ENCODE measurements around the gene GRIN2A.

Gene GRIN2A

DNA sequence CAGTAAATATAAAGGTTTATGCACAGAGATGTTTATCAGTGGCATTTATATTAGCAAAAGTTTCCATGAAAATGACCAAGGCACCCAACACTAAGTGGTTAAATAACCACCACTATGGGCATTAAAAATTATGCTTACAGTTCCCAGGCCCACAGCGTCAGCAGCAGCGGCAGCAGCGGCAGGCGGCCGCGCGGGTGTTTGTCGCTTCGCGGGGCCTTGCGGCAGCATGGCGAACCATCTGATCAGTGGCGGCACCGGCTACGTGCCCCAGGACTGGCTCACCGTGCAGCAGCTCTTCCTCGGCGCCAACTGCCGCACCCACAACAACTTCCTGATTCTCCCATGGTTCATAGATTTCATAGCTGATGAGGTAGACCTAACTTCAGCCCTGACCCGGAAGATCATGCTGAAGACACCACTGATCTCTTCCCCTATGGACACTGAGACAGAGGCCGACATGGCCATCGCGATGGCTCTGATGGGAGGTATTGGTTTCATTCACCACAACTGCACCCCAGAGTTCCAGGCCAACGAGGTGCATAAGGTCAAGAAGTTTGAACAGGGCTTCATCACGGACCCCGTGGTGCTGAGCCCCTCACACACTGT is 71.0 kb downstream of the GRIN2A start:
- Mint-ChIP-seq H3K4me1 (ENCODE audit: low read depth) (no peaks in the 10 kb centered on the region), H3K27ac (no peak overlapping the region), H3K9me3 (no peaks in the 10 kb centered on the region)

DNA sequence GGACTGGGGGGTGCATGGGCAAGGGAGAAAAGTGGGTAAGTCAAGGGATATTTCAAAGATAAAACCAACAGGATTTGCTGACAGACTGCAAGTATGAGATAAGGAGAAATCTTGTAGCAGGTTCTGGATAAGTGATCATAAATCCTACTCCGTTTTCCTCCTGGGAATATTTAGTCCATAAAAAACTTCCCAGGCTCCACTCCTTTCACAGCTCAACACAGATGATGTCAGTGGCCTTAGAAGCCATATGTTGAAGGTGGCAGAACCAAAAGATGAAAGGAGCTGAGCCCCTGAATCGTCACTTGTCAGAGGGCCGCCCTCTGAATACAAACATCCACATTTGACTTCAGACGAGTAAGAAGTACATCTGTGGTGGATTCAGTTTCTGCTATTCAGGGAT is 71.7 kb downstream of the GRIN2A start:
- intact Hi-C loops (cut with micrococcal nuclease): no loop called here
- Mint-ChIP-seq H3K4me3 (no peak overlapping the region), H3K27ac (no peak overlapping the region), H3K27me3 (no peaks in the 10 kb centered on the region), H3K9me3 (no peaks in the 10 kb centered on the region), H3K4me1 (ENCODE audit: low read depth) (no peaks in the 10 kb centered on the region), H3K36me3 (ENCODE audit: low read depth) (no peaks in the 10 kb centered on the region)

More for the DNA sequence above, 71.0 kb downstream of the GRIN2A start:
- intact Hi-C loops (cut with micrococcal nuclease): no loop called here
- Mint-ChIP-seq H3K27me3 (no peaks in the 10 kb centered on the region), H3K36me3 (ENCODE audit: low read depth) (no peaks in the 10 kb centered on the region), H3K4me3 (no peak overlapping the region)

DNA sequence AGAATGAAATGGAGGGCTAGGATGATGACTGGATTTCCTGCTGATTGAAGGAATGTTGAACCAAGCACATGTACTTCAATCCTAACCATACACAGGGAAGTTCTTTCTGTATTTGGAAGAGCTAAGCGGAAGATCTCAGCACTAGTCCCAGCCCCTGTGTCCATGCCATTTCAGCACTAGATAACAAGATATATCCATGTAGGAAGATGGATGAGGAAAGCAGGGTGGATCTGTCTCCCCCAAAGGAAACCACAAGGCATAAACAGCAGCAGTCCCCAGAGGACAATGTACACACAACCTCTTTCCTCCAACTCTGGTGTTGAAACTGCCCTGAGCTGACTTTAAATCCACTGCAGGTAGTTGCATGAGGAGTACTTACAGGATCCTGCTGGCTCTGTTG is 75.1 kb downstream of the GRIN2A start:
- Mint-ChIP-seq H3K27me3 (no peaks in the 10 kb centered on the region), H3K27ac (no peak overlapping the region), H3K36me3 (ENCODE audit: low read depth) (no peaks in the 10 kb centered on the region), H3K4me3 (no peak overlapping the region), H3K4me1 (ENCODE audit: low read depth) (no peaks in the 10 kb centered on the region), H3K9me3 (peaks cover 8% of the 10 kb centered on the region)
- intact Hi-C loops (cut with micrococcal nuclease): no loop called here

DNA sequence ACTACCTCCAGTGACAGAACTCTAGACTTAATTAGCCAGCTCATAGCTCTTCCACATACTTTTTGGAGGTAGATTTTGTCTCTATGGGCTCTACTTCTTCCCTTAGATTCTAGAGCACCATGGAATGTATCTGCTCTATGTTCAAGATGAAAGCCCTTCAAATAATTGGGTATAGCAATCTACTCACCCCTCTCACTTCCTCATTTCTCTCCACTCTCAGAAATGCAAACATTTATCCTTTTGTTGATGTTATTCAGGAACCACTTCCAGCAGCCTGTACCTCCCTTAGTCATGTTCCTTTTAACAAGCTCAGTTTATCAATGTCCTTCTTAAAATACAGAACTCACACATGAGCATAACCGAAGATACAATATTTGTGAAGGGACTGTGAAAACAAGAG is 78.5 kb downstream of the GRIN2A start:
- intact Hi-C loops (cut with micrococcal nuclease): no loop called here
- H3K9me3 Mint-ChIP-seq: peaks cover 17% of the 10 kb centered on the region
- no peak overlapping the region for H3K27ac Mint-ChIP-seq
- H3K36me3 Mint-ChIP-seq (ENCODE audit: low read depth): no peaks in the 10 kb centered on the region
- H3K27me3 Mint-ChIP-seq: no peaks in the 10 kb centered on the region
- no peak overlapping the region for H3K4me3 Mint-ChIP-seq
- no peaks in the 10 kb centered on the region for H3K4me1 Mint-ChIP-seq (ENCODE audit: low read depth)

DNA sequence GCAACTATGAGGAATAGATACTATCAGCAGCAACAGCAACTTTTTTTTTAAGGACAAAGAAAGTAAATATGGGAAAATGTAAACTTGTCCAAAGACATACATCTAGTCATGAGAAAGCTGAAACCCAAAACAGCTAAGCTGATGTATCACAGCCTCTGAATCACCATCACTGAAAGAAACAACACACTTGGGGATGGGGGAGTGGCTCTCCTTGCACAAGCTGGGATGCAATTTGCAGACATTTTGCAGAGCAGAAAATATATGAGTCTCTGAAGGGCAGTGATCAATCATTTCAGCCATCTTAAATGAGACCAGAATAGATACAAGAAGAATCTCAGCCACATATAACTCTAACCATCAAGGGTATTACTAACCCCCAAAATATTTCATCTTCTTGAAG is 79.1 kb downstream of the GRIN2A start:
- no peak overlapping the region for H3K4me3 Mint-ChIP-seq
- no peaks in the 10 kb centered on the region for H3K36me3 Mint-ChIP-seq (ENCODE audit: low read depth)
- no peak overlapping the region for H3K27ac Mint-ChIP-seq
- H3K27me3 Mint-ChIP-seq: no peaks in the 10 kb centered on the region
- H3K9me3 Mint-ChIP-seq: peaks cover 17% of the 10 kb centered on the region
- intact Hi-C loops (cut with micrococcal nuclease): no loop called here
- H3K4me1 Mint-ChIP-seq (ENCODE audit: low read depth): no peaks in the 10 kb centered on the region

DNA sequence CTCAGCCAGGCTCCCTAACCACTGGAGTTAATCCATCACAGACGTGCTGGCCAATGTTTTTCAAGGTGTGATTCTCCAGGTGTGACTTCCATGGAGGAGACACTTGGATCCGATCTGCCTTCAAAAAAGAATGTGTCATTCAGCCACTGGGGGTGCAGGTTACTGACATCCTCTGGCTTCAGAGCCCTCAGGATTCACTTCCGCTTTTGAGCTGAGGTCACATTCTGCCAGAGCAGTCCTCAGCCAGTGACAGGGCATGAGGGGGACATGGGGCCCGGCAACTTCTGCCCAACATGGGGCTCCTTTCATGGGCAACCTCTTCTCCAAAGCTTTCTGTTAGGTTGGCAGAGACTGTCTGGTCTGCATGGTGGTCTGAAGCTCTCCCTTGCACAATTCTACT is 81.4 kb downstream of the GRIN2A start:
- H3K9me3 Mint-ChIP-seq: peaks cover 17% of the 10 kb centered on the region
- intact Hi-C loops (cut with micrococcal nuclease): no loop called here
- H3K4me1 Mint-ChIP-seq (ENCODE audit: low read depth): no peaks in the 10 kb centered on the region
- no peaks in the 10 kb centered on the region for H3K36me3 Mint-ChIP-seq (ENCODE audit: low read depth)
- H3K27me3 Mint-ChIP-seq: no peaks in the 10 kb centered on the region
- no peak overlapping the region for H3K4me3 Mint-ChIP-seq
- H3K27ac Mint-ChIP-seq: no peak overlapping the region

DNA sequence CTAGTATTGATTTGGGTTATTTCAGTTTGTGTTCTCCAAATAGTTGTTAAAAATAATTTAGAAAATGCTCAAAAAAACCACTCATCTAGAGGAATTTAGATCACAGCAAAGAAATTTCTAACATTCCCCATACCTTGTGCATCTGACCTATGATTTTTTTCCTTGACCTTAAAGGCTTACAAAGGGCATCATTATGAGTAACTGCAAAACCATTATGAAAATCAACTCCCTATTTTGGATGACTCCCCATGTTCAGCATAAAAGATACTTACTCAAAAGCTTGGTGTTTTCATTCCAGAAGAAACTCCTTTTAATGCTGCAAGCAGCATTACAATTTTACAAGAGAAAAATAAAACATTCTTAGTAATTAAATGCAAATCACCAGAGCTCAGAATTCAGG is 83.2 kb downstream of the GRIN2A start:
- no peaks in the 10 kb centered on the region for H3K4me1 Mint-ChIP-seq (ENCODE audit: low read depth)
- intact Hi-C loops (cut with micrococcal nuclease): no loop called here
- H3K4me3 Mint-ChIP-seq: no peak overlapping the region
- no peak overlapping the region for H3K27ac Mint-ChIP-seq
- H3K27me3 Mint-ChIP-seq: no peaks in the 10 kb centered on the region
- H3K36me3 Mint-ChIP-seq (ENCODE audit: low read depth): no peaks in the 10 kb centered on the region
- peaks cover 17% of the 10 kb centered on the region for H3K9me3 Mint-ChIP-seq

DNA sequence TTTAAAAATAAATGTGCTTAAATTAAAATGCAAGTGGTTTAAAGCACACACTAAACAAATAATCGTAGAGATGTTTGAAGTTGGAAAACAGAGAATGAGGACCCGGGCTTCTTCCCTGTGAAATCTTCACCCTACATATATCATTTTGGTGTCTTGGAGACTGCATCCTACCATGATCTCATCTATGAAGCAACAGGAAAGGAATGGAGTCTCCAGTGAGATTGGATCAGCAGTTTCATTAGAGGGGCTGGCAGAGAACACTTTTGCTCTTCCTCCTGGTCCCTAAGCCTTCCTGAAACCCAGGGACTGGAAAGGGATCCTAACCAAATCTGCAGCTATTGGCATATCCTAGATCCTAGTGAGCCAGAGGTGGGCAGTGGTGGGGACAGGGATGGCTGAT is 85.0 kb downstream of the GRIN2A start:
- no peaks in the 10 kb centered on the region for H3K36me3 Mint-ChIP-seq (ENCODE audit: low read depth)
- H3K4me1 Mint-ChIP-seq (ENCODE audit: low read depth): no peaks in the 10 kb centered on the region
- H3K4me3 Mint-ChIP-seq: no peak overlapping the region
- intact Hi-C loops (cut with micrococcal nuclease): no loop called here
- H3K27me3 Mint-ChIP-seq: no peaks in the 10 kb centered on the region
- H3K9me3 Mint-ChIP-seq: peaks cover 11% of the 10 kb centered on the region
- H3K27ac Mint-ChIP-seq: no peak overlapping the region

DNA sequence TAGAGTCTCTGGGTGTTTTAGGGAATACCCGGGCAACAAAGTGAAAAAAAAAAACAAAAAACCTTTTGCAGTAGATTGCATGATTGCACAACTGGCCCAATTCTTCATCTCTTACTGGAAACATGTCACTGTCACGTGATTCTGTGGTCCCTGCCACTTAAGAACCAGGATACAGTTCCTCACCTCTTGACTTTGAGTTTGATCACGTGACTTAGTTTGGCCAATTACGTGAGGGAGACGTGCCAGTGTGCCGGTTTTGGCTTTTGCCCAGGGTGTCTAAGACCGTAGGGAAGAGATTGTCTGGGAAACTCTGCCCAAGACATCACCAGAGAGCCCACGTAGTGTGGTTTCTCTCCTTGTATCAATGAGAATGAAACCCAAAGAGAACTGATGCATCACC is 88.7 kb downstream of the GRIN2A start:
- Mint-ChIP-seq H3K36me3 (ENCODE audit: low read depth) (no peaks in the 10 kb centered on the region), H3K27ac (no peak overlapping the region), H3K4me3 (no peak overlapping the region), H3K4me1 (ENCODE audit: low read depth) (no peaks in the 10 kb centered on the region), H3K27me3 (no peaks in the 10 kb centered on the region), H3K9me3 (no peaks in the 10 kb centered on the region)
- intact Hi-C loops (cut with micrococcal nuclease): no loop called here

DNA sequence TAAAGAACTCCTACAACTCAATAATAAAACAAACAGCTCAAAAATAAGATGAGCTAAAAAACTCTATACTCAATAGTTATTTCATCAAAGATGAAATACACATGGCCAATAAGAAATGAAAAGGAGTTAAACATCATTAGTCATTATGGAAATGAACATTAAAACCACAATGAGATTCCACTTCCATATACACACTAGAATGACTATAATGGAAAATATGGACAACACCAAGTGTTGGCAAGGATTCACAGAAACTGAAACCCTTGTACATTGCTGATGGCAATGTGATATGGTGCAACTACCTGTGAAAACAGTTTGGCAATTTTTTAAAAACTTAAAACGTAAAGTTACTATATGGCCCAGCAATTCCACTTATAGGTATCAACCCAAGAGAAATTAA is 91.4 kb downstream of the GRIN2A start:
- Mint-ChIP-seq H3K4me3 (no peak overlapping the region), H3K27ac (no peak overlapping the region), H3K27me3 (no peaks in the 10 kb centered on the region), H3K9me3 (no peaks in the 10 kb centered on the region), H3K4me1 (ENCODE audit: low read depth) (no peaks in the 10 kb centered on the region), H3K36me3 (ENCODE audit: low read depth) (no peaks in the 10 kb centered on the region)
- intact Hi-C loops (cut with micrococcal nuclease): no loop called here

DNA sequence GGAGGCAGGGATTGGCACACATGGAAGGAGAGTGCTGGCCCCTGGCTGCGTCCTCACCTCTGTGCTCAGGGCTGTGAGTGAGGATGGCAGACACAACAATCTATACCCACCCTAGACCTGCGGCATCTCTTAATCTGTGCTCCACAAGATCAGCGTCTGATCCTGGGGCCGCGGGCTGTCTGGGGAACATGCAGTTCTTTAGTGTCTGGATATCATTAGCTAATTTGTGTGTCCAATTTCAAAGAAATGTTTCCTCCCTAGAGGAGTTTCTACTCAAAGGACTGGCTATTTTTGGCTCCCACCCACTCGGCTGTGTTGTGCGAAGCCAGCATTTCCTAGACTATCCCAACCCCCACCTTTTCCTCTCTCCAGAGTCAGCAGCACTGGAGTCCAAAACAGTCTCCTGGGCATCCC is 93.8 kb downstream of the GRIN2A start:
- no peaks in the 10 kb centered on the region for H3K36me3 Mint-ChIP-seq (ENCODE audit: low read depth)
- H3K27me3 Mint-ChIP-seq: no peaks in the 10 kb centered on the region
- H3K9me3 Mint-ChIP-seq: no peaks in the 10 kb centered on the region
- no peak overlapping the region for H3K4me3 Mint-ChIP-seq
- intact Hi-C loops (cut with micrococcal nuclease): no loop called here
- H3K27ac Mint-ChIP-seq: no peak overlapping the region
- H3K4me1 Mint-ChIP-seq (ENCODE audit: low read depth): no peaks in the 10 kb centered on the region

DNA sequence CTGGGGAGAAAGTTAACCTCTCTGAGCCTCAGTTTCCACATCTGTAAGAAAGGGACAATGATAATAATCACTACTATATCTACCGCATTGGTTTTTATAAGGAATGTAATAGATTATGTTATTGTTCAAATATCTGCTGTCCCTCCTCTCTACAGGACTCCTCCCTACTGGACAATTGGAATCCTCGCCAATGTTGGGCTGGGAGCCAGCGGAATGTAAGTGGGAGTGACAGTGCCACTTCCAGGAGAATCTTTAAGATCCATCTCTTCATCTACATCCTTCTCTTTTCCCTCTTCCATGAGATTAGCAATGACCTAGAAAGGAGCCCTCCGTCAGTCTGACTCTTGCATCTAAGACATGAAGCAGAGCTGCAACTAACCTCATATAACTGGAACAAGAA is 95.1 kb downstream of the GRIN2A start:
- H3K27ac Mint-ChIP-seq: no peak overlapping the region
- no peak overlapping the region for H3K4me3 Mint-ChIP-seq
- H3K9me3 Mint-ChIP-seq: no peaks in the 10 kb centered on the region
- no peaks in the 10 kb centered on the region for H3K27me3 Mint-ChIP-seq
- intact Hi-C loops (cut with micrococcal nuclease): no loop called here
- H3K4me1 Mint-ChIP-seq (ENCODE audit: low read depth): no peaks in the 10 kb centered on the region
- H3K36me3 Mint-ChIP-seq (ENCODE audit: low read depth): no peaks in the 10 kb centered on the region

DNA sequence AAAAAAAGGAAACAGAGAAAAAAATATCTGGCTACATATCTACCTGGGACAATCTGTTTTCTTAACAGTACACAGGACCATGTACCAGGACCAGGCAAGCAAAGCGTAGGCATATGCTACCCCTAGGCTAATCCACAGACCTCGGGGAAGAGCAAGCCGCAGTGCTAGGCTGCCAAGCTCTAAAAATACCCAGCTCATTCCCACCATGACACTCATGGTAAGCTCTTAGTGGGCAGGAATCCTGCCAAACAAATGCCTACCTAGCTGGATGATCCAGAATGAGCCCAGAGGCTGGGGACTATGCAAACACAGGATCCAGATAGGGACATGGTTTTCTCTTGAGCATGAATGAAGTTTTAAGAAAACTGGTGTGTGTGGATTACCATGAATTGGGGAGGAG is 95.6 kb downstream of the GRIN2A start:
- Mint-ChIP-seq H3K27me3 (no peaks in the 10 kb centered on the region), H3K4me3 (no peak overlapping the region), H3K9me3 (no peaks in the 10 kb centered on the region), H3K36me3 (ENCODE audit: low read depth) (no peaks in the 10 kb centered on the region), H3K27ac (no peak overlapping the region), H3K4me1 (ENCODE audit: low read depth) (no peaks in the 10 kb centered on the region)
- intact Hi-C loops (cut with micrococcal nuclease): no loop called here

DNA sequence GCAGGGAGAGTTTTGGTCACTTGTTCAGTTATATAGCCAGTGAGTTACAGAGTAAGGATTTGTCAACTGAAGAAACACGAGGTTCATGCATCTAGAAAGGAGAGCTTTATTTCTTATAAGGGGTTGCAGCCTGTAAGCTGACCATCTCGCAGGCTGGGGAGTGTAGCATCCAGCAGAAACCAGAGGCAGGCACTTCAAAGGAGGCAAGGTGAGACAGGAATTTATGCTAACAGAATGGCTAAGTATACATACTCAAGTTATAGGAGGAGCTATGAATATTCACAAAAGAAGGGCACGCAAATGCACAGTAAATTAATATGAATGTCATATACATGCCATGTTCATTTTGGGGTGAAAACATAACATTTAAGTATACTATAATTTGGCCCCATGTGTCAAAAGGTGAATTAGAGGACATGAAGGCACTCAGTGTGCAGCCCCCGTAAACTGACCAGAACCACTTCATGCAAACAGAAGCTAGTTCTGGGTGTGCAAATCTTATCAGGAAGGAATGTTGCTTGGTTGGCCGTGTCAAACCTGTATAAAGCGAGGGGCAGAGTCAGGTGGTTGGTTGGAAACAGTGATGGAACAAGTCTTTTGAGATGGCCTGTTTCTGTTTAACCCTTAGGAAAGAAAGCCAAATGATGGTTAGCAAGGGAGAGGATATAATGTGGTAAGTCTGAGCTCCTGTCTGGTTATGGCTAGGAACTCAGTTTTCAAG is 97.0 kb downstream of the GRIN2A start:
- Mint-ChIP-seq H3K27ac (no peak overlapping the region), H3K4me3 (no peak overlapping the region), H3K27me3 (peaks cover 7% of the 10 kb centered on the region), H3K9me3 (no peaks in the 10 kb centered on the region), H3K36me3 (ENCODE audit: low read depth) (no peaks in the 10 kb centered on the region), H3K4me1 (ENCODE audit: low read depth) (no peaks in the 10 kb centered on the region)
- intact Hi-C loops (cut with micrococcal nuclease): no loop called here

DNA sequence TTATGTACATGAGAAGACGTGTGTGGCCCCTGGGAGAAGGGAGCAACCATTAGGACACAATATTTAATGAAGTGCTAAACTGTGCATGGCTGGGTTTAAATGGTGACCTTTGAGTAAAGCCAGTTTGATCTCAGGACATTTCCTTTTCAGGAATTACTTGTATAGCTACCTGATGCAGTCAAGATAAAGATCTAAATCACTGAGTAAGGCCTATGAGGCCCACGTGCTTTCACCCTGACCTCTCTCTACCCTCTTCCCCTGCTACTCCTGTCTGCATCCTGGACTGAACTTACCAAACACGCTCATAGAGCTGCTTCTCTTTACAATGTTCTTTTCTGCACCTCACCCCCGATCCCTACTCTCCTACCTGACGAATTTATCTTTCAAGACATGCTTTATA is 98.9 kb downstream of the GRIN2A start:
- intact Hi-C loops (cut with micrococcal nuclease): no loop called here
- no peaks in the 10 kb centered on the region for H3K4me1 Mint-ChIP-seq (ENCODE audit: low read depth)
- no peak overlapping the region for H3K4me3 Mint-ChIP-seq
- H3K27ac Mint-ChIP-seq: no peak overlapping the region
- H3K36me3 Mint-ChIP-seq (ENCODE audit: low read depth): no peaks in the 10 kb centered on the region
- peaks cover 7% of the 10 kb centered on the region for H3K27me3 Mint-ChIP-seq
- no peaks in the 10 kb centered on the region for H3K9me3 Mint-ChIP-seq

Data from dendritic cell treated with granulocyte-macrophage colony-stimulating factor and Interleukin-4, amounts not matched to agents 40 ng/mL and 50 ng/mL, for 4 days (primary cell).